Dermis blood vessel endothelial cell (primary cell): ENCODE data around the gene STIM1. TPM values are rescaled to one million over a fixed set of nuclear protein-coding genes. Genes with fewer than 3 reads are reported as not detected.
A peak's percentile ranks its signal among the peaks of the same experiment; 100 is the strongest.
"Not testable (repeated sequence)": the region's sequence is repeated elsewhere in the genome, so short reads cannot be mapped to it uniquely, and the experiment has no call there.

Experiments
- DNase-seq: peaks from one replicate; pipeline ENCODE4 v3.0.0; 2010
- total RNA-seq: library from RNA; depleted of rRNA; stranded (reverse); fragments of >200 nt; gene quantifications from 2 replicates; pipeline ENCODE4 v1.2.3, GENCODE V29; 2014

Gene STIM1
- total RNA-seq, 1 donor from 2014 or later: 31.5 TPM

- DNase-seq: no peak
These were observed 267.8 kb downstream of the STIM1 start for GRCh38 chr11:4123218-4123617.

- no peak for DNase-seq
These were observed 269.7 kb downstream of the STIM1 start for GRCh38 chr11:4125141-4125540.

- no peak for DNase-seq
These were observed 271.9 kb downstream of the STIM1 start for GRCh38 chr11:4127357-4127756.

- not testable (repeated sequence) for DNase-seq
These were observed 274.8 kb downstream of the STIM1 start for GRCh38 chr11:4130219-4130618.

- peak; percentile 79 for DNase-seq
These were observed 279.3 kb downstream of the STIM1 start for GRCh38 chr11:4134806-4135205.

- no peak for DNase-seq
These were observed 283.0 kb downstream of the STIM1 start for GRCh38 chr11:4138497-4138896.

- no peak for DNase-seq
These were observed 284.7 kb downstream of the STIM1 start for GRCh38 chr11:4140067-4140636.

Other genes with a start within 250 kb of the STIM1 start
- not detected in 2 replicates for gene ART5, start 213.7 kb upstream of the STIM1 start, total RNA-seq
- gene ART1, start 210.5 kb upstream of the STIM1 start, total RNA-seq: not detected in 2 replicates
- gene CHRNA10, start 184.3 kb upstream of the STIM1 start, total RNA-seq: 0.85 and 0.93 TPM in 2 replicates
- gene NUP98, start 58.1 kb upstream of the STIM1 start, total RNA-seq: 110 and 151 TPM in 2 replicates
- gene PGAP2, start 47.1 kb upstream of the STIM1 start, total RNA-seq: 7.3 and 10.2 TPM in 2 replicates
- gene RHOG, start 14.7 kb upstream of the STIM1 start, total RNA-seq: 19.2 and 25.5 TPM in 2 replicates
- gene RRM1, start 239.1 kb downstream of the STIM1 start, total RNA-seq: 68.8 and 173 TPM in 2 replicates